Endothelial cell of umbilical vein (primary cell): ENCODE results near the gene SYNM. TPM values are rescaled to one million over a fixed set of nuclear protein-coding genes. Genes with fewer than 3 reads are reported as not detected.
A peak's percentile ranks its signal among the peaks of the same experiment; 100 is the strongest.

Source experiments
- BruUV-seq: library from RNA; stranded (reverse); fragments of 400-500 nt; replicated peaks from 2 replicates; lab custom pipeline; 2021; lab: Mats Ljungman, UMichigan
- CTCF ChIA-PET: fragments of 300-600, 350-600 bp; sonication (Branson Sonifier 250); formaldehyde crosslinking; loops from one replicate; lab custom pipeline; 2021; ENCODE audit warnings: antibody characterized with exemption, inconsistent platforms; lab: Charles Lee
- POLR2A ChIA-PET: fragments of 300-600, 350-600 bp; sonication (Branson Sonifier 250); formaldehyde crosslinking; loops from one replicate; lab custom pipeline; 2021; ENCODE audit warnings: antibody characterized with exemption, inconsistent platforms; lab: Charles Lee
- DNase-seq: peaks from one replicate; pipeline ENCODE4 v3.0.0-alpha.2; 2011; ENCODE audit warnings: low read depth, low spot score
- FAIRE-seq: peaks from 2 replicates; lab custom pipeline; 2011; peaks lifted over from hg19 to GRCh38; lab: Jason Lieb, UNC
- H2AFZ ChIP-seq: 2 replicates; pipeline ENCODE4 v1.6.0; 2012; ENCODE audit warnings: low read depth, low read length, control low read depth, inconsistent platforms
- H3K27ac ChIP-seq: 2 replicates; pipeline ENCODE4 v1.5.1; 2011; ENCODE audit warnings: low read depth, mild to moderate bottlenecking, control low read depth, low read length, moderate library complexity; ENCODE audit not compliant: insufficient read depth
- H3K27me3 ChIP-seq, 2 experiments: 2 replicates each; pipeline versions ENCODE4 v1.6.0 to v1.6.1; 2011; ENCODE audit warnings: low read length in 2 of 2, mixed read lengths in 1 of 2; ENCODE audit not compliant: control insufficient read depth in 2 of 2, insufficient read depth in 2 of 2
- H3K36me3 ChIP-seq, 2 experiments: 2 replicates in 1 of 2; 3 replicates in 1 of 2; pipeline ENCODE4 v1.5.1; 2011; ENCODE audit warnings: low read length in 2 of 2, mild to moderate bottlenecking in 1 of 2, moderate library complexity in 1 of 2; ENCODE audit not compliant: control insufficient read depth in 2 of 2, insufficient read depth in 2 of 2; ENCODE audit errors: extremely low read depth in 1 of 2
- H3K4me1 ChIP-seq: 3 replicates; pipeline ENCODE4 v1.5.1; 2011; ENCODE audit warnings: mild to moderate bottlenecking, low read length; ENCODE audit not compliant: control insufficient read depth, insufficient read depth; ENCODE audit errors: extremely low read depth
- H3K4me2 ChIP-seq: 2 replicates; pipeline ENCODE4 v1.6.1; 2011; ENCODE audit warnings: low read length, control low read depth, mixed read lengths; ENCODE audit not compliant: insufficient read depth
- H3K4me3 ChIP-seq, 3 experiments: fragments of 200-600 bp in 1 of 3; sonication (generic), shearing (Covaris generic) in 1 of 3; replicated peaks in 1 of 3; 2 replicates each; pipeline ENCODE4 v1.5.1; 2011 to 2016; ENCODE audit warnings: control low read depth in 3 of 3, low read length in 3 of 3, mild to moderate bottlenecking in 2 of 3, inconsistent platforms in 1 of 3, low read depth in 1 of 3, moderate library complexity in 1 of 3; ENCODE audit not compliant: insufficient read depth in 1 of 3
- H3K79me2 ChIP-seq: 2 replicates; pipeline ENCODE4 v1.6.0; 2012; ENCODE audit warnings: low read length, inconsistent platforms; ENCODE audit not compliant: control insufficient read depth, insufficient read depth
- H3K9ac ChIP-seq: replicated peaks from 2 replicates; pipeline ENCODE3; 2011; ENCODE audit warnings: low read length, control low read depth; ENCODE audit not compliant: insufficient read depth; ENCODE audit errors: extremely low read depth
- H3K9me1 ChIP-seq: replicated peaks from 3 replicates; pipeline ENCODE4 v1.6.0; 2011; ENCODE audit warnings: mild to moderate bottlenecking, low read length; ENCODE audit not compliant: control insufficient read depth, insufficient read depth; ENCODE audit errors: extremely low read depth
- H3K9me3 ChIP-seq: replicated peaks from 2 replicates; pipeline ENCODE4 v1.5.1; 2012; ENCODE audit warnings: low read length, inconsistent platforms; ENCODE audit not compliant: control insufficient read depth, insufficient read depth
- H4K20me1 ChIP-seq: replicated peaks from 2 replicates; pipeline ENCODE3; 2011; ENCODE audit warnings: mild to moderate bottlenecking, low read length; ENCODE audit not compliant: control insufficient read depth, insufficient read depth; ENCODE audit errors: extremely low read depth
- CTCF ChIP-seq, 2 donors: IDR thresholded peaks; 1 replicate in 1 of 2; 2 replicates in 1 of 2; pipeline ENCODE4 v1.5.1; 2011; ENCODE audit warnings: low read length in 2 of 2, mild to moderate bottlenecking in 2 of 2, moderate library complexity in 2 of 2, control low read depth in 1 of 2, inconsistent platforms in 1 of 2, low read depth in 1 of 2; ENCODE audit not compliant: insufficient read depth in 1 of 2; ENCODE audit errors: extremely low read depth in 1 of 2
- EZH2 ChIP-seq: IDR thresholded peaks from 2 replicates; pipeline ENCODE4 v1.6.1; 2012; ENCODE audit warnings: borderline replicate concordance, low read depth, mild to moderate bottlenecking, moderate library complexity, low read length, inconsistent platforms; ENCODE audit not compliant: severe bottlenecking
- FOS ChIP-seq: IDR thresholded peaks from 2 replicates; pipeline ENCODE4 v1.6.1; 2011; ENCODE audit warnings: mild to moderate bottlenecking, low read length, moderate library complexity, borderline replicate concordance; ENCODE audit not compliant: insufficient read depth
- GATA2 ChIP-seq: IDR thresholded peaks from 2 replicates; pipeline ENCODE4 v1.7.0; 2011; ENCODE audit warnings: low read depth, mild to moderate bottlenecking, moderate library complexity, mixed read lengths, low read length; ENCODE audit not compliant: insufficient read length, insufficient read depth
- JUN ChIP-seq: IDR thresholded peaks from 2 replicates; pipeline ENCODE4 v1.6.1; 2011; ENCODE audit warnings: borderline replicate concordance, low read depth; ENCODE audit not compliant: insufficient read length, insufficient read depth
- MAX ChIP-seq: IDR thresholded peaks from 2 replicates; pipeline ENCODE4 v1.6.1; 2011; ENCODE audit not compliant: insufficient read depth, insufficient read length
- dilution Hi-C: fragments of 300-500 bp; cut with MboI; formaldehyde crosslinking; loops from one replicate; pipeline ENCODE4 v1.15.0; 2019; ENCODE audit warnings: low sequenced_read_pairs; ENCODE audit not compliant: extremely low pct_ligation_motif_present
- intact Hi-C: fragments of 100-400 bp; cut with micrococcal nuclease; formaldehyde crosslinking; loops from one replicate; pipeline ENCODE4 v1.10.0; 2022
- polyA plus RNA-seq, 4 experiments: library from polyadenylated mRNA; depleted of rRNA in 3 of 4; stranded (reverse) in 3 of 4; unstranded in 1 of 4; fragments of >200 nt; gene quantifications; 2 replicates each; pipeline versions ENCODE4 v1.2.1 to v1.2.3, GENCODE V29; 2011 to 2012; ENCODE audit warnings: missing spikeins in 1 of 4
- total RNA-seq: library from RNA; stranded (reverse); gene quantifications from 2 replicates; pipeline ENCODE4 v1.2.3, GENCODE V29; 2021

Gene SYNM
- total and polyA plus RNA-seq, 2 donors (not counting 3 experiments of a cell fraction or from before 2014, with no cell fraction given): 3.7 to 10.2 TPM

DNA sequence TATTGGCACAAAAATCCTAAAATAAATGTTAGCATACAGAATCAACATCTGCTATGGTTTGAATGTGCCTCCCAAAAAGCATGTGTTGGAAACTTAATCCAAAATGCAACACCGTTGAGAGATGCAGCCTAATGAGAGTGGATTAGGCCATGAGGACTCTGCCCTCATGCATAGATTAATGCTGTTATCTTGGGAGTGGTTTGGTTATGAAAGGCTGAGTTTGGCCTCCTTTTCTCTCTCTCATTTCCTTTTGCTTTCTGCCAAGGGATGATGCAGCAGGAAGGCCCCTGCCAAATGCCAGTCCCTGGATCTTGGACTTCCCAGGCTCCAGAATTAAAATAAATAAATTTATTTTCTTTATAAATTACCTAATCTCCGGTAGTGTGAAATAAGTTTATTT, 49.4 kb downstream of the SYNM start:
- DNase-seq: peak; percentile 21
- peak; percentile 24 for FAIRE-seq
- ChIA-PET CTCF (no interaction called here), POLR2A (no interaction called here)
- H3K9ac ChIP-seq: no peak overlapping the region
- H3K9me3 ChIP-seq: no peaks in the 10 kb centered on the region
- no peaks in the 10 kb centered on the region for H3K79me2 ChIP-seq
- H3K36me3 ChIP-seq: peaks cover 3% of the 10 kb centered on the region in 2 experiments
- no peak overlapping the region for H3K4me3 ChIP-seq
- H4K20me1 ChIP-seq: no peaks in the 10 kb centered on the region
- H3K27me3 ChIP-seq: no peaks in the 10 kb centered on the region
- TF ChIP-seq JUN (no peak), MAX (no peak), GATA2 (peak; percentile 37), CTCF (IDR thresholded peaks at IDR 0.05; ENCODE audit: extremely low read depth in 1 of 2, insufficient read depth in 1 of 2, low read depth in 1 of 2, low read length in 2 of 2) (no peak), EZH2 (no peak), FOS (no peak)
- BruUV-seq: no TSS peak
- no peaks in the 10 kb centered on the region for H3K9me1 ChIP-seq
- peaks cover 4% of the 10 kb centered on the region for H3K4me1 ChIP-seq
- no peak overlapping the region for H3K4me2 ChIP-seq
- intact Hi-C loops (no loop called here), dilution Hi-C loops (no loop called here)
- no peak overlapping the region for H3K27ac ChIP-seq
- no peak overlapping the region for H2AFZ ChIP-seq
